Measurements from ENCODE around the gene TMEM156.
"Not testable (repeated sequence)": the region's sequence is repeated elsewhere in the genome, so short reads cannot be mapped to it uniquely, and the experiment has no call there.

The TMEM156 gene

DNA sequence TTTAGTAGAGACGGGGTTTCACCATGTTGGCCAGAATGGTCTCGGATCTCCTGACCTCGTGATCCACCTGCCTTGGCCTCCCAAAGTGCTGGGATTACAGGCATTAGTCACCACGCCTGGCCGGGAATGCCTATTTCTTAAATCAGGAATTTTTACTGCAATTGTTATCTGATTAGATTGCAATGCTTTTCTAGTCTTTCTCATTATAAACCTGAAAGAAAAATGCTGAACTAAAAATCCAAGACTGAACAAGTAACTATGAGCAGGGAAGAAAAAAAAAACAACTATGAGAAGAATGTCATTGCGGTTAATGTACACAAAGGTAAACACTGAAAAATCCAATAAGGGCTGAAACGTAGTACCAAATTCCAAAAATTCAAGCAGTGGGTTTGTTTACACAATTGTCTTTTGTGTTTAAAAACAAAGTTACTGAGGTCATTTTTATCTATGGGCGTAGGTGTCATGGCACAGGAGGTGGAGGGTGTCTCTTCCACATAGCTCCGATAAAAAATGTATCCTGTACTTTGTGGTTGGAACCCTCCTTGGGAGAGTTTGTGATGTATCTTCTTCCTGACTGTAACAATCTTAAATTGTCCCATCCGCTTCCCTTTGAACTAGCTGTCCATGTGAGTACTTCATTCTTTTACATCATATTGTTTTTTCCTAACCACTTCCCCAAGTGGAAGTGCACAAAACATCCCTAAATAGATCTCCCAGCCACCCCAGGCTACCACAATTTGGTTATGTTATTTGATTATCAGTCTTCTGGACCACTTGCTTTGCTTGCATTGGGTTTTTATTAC, 11.1 kb upstream of the TMEM156 start:
- DNase-seq: no peak

DNA sequence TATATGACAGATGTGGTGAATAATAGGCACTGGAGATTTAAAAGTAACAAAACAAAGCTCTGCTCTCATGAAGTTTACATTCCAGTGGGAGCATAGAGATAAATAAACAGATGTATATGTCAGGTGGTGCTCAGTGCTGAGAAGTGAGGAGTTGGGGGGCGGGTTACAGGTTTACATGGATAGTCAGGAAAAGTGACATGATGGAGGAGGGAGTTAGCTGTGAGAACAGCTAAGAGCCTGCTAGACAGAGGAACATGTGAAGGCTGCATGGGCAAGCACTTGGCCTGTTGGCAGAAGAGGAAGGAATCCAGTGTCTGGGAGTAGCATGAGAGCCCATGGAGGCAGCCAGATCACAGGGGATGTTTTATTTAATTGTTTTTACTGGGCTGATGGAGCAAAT, 10.2 kb upstream of the TMEM156 start:
- no peak for DNase-seq

DNA sequence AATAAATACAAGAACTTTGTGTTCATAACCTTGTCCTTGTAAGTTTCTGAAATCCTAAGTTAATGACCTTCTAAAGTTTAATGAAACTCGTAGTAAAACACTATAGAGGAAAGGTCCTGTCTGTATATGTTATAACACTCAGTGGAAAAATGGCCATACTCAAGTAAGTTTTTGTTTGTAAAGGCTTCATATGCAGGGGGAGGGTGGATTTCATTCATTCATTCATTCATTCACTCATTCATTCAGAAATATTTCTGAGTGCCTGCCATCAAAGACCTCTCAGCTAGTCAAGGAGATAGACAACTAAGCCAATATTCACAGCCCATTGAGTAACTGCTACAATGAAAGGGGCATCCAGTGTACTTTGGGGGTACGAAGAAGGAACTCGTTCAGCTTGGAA, 6.9 kb upstream of the TMEM156 start:
- no peak for DNase-seq

DNA sequence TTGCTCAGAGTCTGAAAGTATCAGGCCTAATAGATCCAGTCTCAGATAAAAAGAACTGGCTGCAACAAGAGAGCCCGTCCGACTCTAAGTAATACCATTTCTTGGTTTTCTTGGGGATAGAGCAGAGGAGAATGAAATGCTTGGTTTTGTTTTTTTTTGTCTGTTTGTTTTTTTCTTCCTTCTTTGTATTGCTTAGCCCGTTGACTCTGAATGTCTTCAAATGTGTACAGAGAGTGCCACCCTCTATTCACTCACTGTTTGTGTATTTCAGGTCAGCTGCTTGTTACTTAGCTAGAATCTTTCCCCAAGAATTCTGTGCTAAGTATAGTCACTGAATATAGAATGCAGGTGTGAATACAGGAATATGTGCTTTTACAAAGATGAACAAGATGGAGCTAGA, 5.7 kb upstream of the TMEM156 start:
- DNase-seq: no peak

DNA sequence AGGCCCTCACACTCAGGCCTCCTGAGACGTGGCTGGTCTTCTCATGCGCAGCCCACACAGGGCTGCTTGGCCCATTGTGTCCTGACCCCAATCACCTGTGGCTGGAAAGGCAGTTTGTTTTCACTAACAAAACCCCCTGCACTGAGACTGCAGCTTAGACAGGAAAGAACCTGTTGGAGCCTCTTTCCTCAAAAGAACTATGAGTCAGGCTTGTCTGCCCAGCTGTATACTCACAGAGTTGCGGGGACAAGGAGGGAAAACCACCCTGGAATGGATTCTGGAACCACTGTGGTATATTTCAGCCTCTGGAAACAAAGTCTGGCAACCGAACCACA, 5.2 kb upstream of the TMEM156 start:
- DNase-seq: no peak

DNA sequence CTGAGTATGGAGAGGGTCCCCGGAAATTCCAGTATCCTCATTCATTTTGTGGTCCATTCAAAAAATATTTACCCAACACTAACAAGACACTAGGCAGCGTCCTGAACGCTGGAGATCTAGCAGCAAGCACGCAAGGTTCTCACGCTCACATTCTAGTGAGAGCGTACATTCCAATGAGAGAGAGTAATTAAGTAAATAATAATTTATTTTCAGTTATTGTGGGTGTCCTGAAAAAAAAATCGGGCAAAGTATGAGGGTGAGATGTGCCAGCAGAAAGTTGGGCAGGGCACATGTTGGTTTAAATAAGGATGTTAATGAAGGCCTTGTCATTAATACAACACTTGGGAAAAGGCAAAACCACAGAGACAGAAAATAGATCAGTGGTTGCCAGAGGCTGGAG, 4.0 kb upstream of the TMEM156 start:
- no peak for DNase-seq

DNA sequence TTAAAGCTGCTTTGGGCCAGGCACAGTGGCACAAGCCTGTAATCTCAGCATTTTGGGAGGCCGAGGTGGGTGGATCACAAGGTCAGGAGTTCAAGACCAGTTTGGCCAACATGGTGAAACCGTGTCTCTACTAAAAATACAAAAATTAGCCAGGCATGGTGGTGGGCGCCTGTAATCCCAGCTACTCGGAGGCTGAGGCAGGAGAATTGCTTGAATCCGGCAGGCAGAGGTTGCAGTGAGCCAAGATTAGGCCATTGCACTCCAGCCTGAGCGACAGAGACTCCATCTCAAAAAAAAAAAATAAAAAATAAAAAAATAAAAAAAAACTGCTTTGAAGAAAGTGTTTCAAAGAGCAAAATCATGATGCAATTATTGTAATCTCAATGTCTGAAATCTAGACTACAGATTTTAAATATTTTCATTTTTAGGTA, 604 bp downstream of the TMEM156 start:
- not testable (repeated sequence) for DNase-seq

DNA sequence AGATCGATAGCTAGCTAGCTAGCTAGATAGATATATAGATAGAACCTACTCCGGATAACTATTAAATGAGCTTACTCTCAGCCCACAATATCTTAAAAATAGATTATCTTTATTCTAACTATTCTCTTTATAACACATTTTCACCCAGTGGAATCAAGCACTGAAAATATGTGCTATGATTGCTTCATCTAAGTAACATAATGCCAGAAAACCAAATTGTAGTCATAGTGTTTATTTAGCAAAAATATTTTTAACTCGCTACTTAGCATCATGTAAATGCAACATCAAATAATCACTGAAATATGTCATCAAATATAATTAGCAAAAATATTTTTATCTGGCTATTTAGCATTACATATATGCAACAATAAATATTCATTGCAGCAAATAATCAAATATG, 1.5 kb downstream of the TMEM156 start:
- no peak for DNase-seq

DNA sequence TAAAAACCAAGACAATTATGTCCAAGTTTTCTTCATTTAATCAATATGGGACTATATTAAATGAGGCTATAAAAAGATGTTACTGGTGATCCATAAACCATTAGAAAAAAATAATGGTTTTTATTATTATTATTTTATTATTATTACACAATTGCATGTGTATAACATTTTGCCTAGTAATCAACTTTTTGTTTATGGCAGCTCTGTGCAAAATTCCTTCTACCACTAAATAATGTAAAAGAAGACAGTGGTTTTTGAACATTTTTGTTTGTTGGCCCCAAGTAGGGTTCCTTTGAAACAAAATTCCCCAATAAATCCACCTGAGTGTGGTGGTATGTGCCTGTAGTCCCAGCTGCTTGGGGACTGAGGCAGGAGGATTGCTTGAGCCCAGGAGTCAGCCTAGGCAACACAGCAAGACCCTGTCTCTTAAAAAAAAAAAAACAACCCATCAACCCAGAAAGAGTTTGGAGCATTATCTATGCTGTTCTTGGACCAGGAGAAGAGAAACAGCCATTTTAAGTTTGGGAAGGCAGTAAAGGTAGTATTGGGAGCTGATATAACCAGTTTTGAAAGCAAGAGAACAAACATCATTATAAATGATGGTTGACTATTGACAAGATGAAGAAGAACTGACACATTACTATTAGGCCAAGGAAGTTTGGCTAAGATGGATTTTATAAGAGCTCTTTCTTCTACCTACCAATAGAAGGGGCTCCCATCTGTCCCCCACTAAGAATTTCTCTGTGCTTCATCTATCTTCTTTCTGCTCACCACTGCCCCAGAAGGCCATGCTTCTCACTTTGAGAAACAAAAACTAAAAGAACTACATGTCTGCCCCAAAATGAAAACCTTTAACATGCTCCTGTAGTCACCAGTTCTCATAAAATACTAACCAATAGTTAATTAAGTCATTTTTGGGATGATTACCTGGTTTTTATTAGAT, 2.2 kb downstream of the TMEM156 start:
- no peak for DNase-seq

DNA sequence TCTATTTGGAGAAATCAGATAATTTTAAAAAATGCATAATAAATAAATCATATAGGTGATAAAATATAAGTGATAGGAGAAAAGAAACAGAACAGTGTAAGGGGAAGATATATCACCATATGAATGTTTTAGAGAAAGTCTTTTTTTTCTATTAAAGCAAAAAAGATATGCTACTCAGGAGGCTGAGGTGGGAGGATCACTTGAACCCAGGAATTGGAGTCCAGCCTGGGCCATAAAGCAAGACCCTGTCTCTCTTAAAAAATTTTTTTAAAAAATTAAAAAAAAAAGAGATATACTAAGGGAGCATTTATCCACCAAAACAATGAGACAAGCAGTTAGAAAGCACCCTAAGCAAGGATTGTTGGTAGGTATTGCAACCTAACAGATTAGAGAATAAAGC, 6.1 kb downstream of the TMEM156 start:
- no peak for DNase-seq

DNA sequence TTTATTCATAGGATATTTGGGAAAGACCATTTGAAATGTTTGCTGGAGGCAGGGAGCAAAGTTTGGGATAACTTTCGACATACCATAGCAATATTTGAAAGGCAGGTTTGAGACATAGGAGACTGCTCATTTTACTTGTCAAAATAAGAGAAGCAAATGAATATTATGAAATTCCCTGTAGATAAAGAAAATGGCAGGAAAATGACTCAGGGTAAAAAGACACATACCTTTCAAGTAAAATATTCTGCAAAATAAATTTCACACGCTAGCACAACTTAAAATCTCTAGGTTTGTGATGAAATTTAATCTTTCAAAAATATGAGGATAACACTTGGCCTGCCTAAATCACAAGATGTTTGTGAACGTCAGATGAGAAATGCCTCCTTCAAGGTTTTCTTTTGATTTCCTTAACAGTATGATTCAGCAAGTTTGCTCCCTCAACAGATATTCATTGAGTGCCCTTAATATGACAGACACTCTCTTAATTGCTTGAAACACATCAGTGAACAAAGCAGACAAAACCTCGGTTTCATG, 6.6 kb downstream of the TMEM156 start:
- DNase-seq: no peak

DNA sequence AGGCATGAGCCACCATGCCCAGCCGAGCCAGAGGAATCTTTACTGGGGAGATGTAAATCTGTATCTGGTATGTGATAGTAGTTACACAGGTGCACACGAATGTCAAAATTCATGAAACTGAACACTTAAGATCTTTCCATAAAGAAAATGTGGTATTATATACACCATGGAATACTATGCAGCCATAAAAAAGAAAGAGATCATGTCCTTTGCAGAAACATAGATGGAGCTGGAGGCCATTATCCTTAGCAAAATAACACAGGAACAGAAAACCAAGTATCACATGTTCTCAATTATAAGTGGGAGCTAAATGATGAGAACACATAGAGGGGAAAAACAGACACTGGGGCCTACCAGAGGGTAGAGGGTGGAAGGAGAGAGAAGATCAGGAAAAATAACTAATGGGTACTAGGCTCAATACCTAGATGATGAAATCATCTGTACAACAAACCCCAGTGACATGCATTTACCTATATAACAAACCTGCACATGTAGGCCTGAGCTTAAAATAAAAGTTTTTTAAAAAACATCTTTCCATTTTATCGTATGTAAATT, 7.8 kb downstream of the TMEM156 start:
- no peak for DNase-seq

DNA sequence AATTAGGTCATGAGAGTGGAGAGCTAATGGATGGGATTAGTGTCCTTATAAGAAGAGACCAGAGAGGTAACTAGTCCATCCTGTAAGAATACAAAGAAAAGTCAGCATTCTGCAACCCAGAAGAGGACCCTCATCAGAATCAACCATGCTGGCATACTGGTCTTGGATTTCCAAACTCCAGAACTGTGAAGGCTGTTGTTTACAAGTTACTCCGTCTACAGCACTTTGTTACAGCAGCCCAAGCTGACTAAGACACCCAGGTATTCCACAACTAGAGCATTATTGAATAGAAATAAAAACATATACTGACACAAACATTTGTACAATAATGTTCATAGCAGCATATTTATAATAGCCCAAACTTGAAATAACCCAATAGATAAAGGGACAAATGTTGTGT, 9.2 kb downstream of the TMEM156 start:
- no peak for DNase-seq

DNA sequence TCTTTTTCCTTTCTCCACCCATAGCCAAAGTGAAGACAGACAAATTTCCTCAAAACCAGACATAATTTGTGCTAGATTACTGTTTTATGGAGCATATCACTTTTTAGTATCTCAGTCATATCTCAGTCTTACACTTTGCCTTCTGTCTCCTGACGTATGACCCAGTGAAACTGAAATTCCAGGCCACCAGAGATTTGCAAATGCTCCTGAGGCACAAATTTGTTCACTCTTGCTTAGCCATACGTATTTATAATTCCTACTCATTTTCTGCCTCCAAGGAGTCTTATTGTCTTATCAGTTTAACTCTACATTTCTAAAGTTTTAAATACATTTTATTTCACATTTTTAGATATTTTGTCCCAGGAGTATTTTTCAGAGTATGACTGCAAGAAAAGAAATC, 10.0 kb downstream of the TMEM156 start:
- no peak for DNase-seq

DNA sequence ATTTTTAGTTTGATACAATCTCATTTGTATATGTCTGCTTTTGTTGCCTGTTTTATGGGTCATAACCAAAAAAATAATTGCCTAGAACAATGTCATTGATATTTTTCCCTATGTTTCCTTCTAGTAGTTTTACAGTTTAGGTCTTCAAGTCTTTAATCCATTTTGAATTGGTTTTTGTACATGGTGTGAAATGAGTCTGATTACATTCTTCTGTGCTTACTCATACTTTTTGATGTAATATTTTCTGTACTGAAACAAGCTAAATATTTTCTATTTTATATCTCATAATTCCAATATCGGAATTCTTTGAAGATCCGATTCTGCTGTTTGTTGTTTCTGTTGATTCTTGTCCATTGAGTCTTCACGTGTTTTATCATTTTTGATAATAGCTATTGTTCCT, 10.6 kb downstream of the TMEM156 start:
- DNase-seq: no peak

DNA sequence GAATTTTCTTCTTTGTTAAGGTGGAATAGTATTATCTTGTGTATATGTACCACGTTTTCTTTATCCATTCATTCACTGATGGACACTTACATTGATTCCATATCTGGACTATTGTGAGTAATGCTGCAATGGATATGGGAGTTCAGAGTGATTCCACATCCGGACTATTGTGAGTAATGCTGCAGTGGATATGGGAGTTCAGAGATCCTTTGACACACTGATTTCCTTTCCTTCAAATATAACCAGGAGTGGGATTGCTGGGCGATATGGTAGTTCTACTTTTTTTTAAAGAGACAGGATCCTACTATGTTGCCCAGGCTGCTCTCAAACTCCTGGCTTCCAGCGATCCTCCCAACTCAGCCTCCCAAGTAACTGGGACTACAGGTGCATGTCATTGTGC, 12.1 kb downstream of the TMEM156 start:
- no peak for DNase-seq

DNA sequence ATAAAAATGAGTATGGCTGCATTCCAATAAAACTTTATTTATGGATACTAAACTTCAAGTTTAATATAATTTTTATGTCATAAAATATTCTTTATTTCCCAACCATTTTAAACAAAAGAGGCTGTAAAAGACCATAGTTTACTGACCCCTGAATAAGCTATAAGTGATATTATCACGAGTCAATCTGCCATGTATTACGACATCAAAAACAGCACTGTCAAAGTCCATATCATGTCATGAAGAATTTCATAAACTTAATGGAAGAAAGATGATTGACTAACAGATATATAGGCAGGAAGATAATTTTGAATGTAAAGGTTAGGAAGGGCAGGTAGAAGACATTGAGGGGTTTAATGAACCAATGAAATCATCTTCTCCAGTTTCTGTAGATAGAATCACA, 18.2 kb downstream of the TMEM156 start:
- no peak for DNase-seq

DNA sequence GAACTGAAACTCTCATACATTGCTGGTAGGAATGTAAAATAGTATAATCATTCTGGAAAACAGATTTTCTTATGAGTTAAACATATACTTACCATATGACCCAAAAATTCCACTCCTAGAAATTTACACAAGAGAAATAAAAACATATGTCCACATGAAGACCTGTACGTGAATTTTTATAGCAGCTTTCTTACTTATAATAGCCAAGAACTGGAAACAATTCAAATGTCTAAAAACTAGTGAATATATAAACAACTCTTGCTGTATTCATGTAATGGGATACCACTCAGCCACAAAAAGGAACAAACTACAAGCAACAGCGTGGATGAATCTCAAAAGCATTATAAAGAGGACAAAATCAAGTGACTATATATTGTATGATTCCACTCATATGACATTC, 27.5 kb downstream of the TMEM156 start:
- DNase-seq: no peak

DNA sequence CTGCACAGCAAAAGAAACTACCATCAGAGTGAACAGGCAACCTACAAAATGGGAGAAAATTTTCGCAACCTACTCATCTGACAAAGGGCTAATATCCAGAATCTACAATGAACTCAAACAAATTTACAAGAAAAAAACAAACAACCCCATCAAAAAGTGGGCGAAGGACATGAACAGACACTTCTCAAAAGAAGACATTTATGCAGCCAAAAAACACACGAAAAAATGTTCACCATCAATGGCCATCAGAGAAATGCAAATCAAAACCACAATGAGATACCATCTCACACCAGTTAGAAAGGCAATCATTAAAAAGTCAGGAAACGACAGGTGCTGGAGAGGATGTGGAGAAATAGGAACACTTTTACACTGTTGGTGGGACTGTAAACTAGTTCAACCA, 30.2 kb downstream of the TMEM156 start:
- not testable (repeated sequence) for DNase-seq

DNA sequence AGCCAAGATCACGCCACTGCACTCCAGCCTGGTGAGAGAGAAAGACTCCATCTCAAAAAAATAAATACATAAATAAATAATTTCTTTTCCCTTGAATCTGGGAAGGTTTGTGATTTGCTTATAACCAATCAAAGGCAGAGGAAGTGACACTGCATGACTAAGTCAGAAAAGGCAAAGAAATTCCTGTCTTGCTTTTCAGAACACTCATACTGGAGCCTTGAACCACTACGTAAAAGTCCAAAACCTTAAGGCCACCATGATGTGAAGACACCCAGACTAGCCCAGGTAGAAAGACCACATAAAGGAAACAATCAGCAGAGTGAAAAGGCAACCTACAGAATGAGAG, 36.6 kb downstream of the TMEM156 start:
- DNase-seq: no peak

DNA sequence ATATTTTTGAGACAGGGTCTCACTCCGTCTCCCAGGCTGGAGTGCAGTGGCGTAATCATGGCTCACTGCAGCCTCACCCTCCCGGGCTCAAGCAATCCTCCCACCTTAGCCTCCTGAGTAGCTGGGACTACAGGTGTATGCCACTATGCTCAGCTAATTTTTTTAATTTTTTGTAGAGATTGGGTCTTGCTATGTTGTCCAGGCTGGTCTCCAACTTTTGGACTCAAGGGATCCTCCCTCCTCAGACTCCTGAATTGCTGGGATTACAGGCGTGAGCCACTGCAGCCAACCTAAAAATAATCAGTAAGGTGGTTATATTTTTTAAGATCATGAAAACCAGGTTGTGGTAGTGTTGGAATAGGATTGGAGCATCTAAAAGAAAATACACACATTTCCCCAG, 38.1 kb downstream of the TMEM156 start:
- DNase-seq: no peak

DNA sequence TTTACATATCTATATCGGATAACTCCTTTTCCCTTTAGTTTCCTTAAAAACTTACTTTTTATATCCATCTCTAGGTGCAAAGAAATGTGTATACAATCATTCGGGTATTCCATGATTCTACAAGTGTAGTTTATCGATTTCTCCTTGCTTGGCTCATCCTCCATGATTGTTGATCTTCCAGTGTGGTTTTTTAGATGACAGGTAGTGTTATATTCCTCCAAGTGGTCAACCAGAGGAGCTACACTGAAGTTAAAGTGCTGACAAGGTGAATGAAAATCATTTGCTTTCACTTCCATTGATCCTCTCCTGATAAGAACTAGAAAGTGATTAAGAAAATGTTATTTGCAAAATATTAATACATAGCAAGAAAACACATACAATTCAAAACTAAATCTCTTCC, 38.5 kb downstream of the TMEM156 start:
- no peak for DNase-seq

DNA sequence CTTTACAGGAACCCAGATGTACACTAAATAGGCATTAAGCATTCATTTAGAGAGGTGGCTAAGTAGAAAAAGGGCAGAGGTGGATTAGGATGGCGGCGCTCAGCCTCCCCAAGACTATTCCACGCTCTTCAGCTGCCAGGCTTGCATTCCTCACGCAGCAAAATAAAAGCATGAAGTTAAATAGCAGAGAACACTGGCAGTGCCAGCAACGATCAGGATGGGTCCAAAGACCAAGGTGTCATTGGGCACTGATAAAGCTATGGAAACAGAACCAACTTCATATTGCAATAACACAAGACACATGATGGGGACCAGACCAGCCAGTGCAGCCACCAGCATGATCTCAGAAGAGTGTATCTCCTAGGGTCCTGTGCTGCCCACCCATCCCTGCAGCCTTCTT, 42.0 kb downstream of the TMEM156 start:
- DNase-seq: no peak

DNA sequence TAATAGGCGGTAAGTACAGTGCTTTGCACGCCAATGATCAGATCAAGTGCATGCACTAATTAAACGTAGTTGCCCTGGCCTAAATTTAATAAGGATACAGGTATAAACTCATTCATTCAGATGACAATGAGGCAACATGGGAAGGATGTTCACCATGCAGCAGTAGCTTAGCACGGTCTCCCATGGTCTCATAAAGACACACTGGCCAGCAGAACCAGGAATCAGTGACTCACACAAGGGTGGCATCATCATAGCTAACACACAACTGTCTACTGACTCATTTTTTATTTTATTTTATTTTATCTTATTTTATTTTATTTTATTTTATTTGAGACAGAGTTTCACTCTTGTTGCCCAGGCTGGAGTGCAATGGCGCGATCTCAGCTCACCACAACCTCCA, 42.7 kb downstream of the TMEM156 start:
- no peak for DNase-seq
